H1 (cell line): ENCODE measurements around the gene HDLBP. TPM values are rescaled to one million over a fixed set of nuclear protein-coding genes. Genes with fewer than 3 reads are reported as not detected.

ENCODE experiments used
- CTCF ChIA-PET: fragments of 300-600 bp; sonication (Branson Sonifier 250); formaldehyde crosslinking; loops from one replicate; lab custom pipeline; 2021; ENCODE audit not compliant: partially characterized antibody; lab: Charles Lee
- POLR2A ChIA-PET: fragments of 300-600 bp; sonication (Branson Sonifier 250); formaldehyde crosslinking; loops from one replicate; lab custom pipeline; 2021; ENCODE audit warnings: inconsistent platforms; ENCODE audit not compliant: partially characterized antibody; lab: Charles Lee
- DNase-seq, 2 experiments: peaks; one replicate each; pipeline versions ENCODE4 v3.0.0 to v3.0.0-alpha.2; 2010 to 2022; ENCODE audit warnings: low spot score in 2 of 2, low read depth in 1 of 2, mixed read lengths in 1 of 2
- FAIRE-seq: peaks from 2 replicates; lab custom pipeline; 2011; peaks lifted over from hg19 to GRCh38; lab: Jason Lieb, UNC
- H2AFZ ChIP-seq: 2 replicates; pipeline ENCODE4 v1.8.1; 2012; ENCODE audit warnings: low read length, inconsistent platforms
- H2AK5ac ChIP-seq: 2 replicates; pipeline ENCODE4 v1.6.1; 2013; ENCODE audit warnings: low read depth, low read length
- H2BK120ac ChIP-seq: replicated peaks from 2 replicates; pipeline ENCODE3; 2013; ENCODE audit warnings: low read depth, low read length, inconsistent platforms
- H2BK12ac ChIP-seq: 2 replicates; pipeline ENCODE4 v1.6.1; 2013; ENCODE audit warnings: low read depth, low read length
- H2BK15ac ChIP-seq: 2 replicates; pipeline ENCODE4 v1.6.1; 2013; ENCODE audit warnings: low read length
- H2BK20ac ChIP-seq: 2 replicates; pipeline ENCODE4 v1.6.1; 2013; ENCODE audit warnings: low read length
- H2BK5ac ChIP-seq: 2 replicates; pipeline ENCODE4 v1.6.1; 2013; ENCODE audit warnings: low read depth, low read length
- H3K14ac ChIP-seq: 2 replicates; pipeline ENCODE4 v1.6.1; 2013; ENCODE audit warnings: inconsistent platforms; ENCODE audit not compliant: insufficient read length
- H3K18ac ChIP-seq: 2 replicates; pipeline ENCODE4 v1.6.1; 2013; ENCODE audit warnings: low read length; ENCODE audit errors: extremely low read depth
- H3K23ac ChIP-seq: 2 replicates; pipeline ENCODE4 v1.6.1; 2013; ENCODE audit warnings: inconsistent platforms; ENCODE audit not compliant: insufficient read length
- H3K23me2 ChIP-seq: 2 replicates; pipeline ENCODE4 v1.6.1; 2013; ENCODE audit warnings: low read depth, low read length
- H3K27ac ChIP-seq: 2 replicates; pipeline ENCODE4 v1.6.1; 2011; ENCODE audit warnings: low read depth, low read length, inconsistent platforms
- H3K27me3 ChIP-seq, 4 experiments: replicated peaks in 1 of 4; 1 replicate in 1 of 4; 2 replicates in 3 of 4; pipeline versions ENCODE4 v1.6.1 to v1.8.1; 2011 to 2013; ENCODE audit warnings: low read length in 3 of 4, mild to moderate bottlenecking in 3 of 4, inconsistent platforms in 2 of 4, mixed read lengths in 2 of 4, moderate library complexity in 1 of 4; ENCODE audit not compliant: control insufficient read depth in 3 of 4, insufficient read depth in 3 of 4; ENCODE audit errors: extremely low read depth in 1 of 4
- H3K36me3 ChIP-seq, 4 experiments: 2 replicates each; pipeline versions ENCODE4 v1.6.1 to v1.8.1; 2011 to 2013; ENCODE audit warnings: mild to moderate bottlenecking in 4 of 4, low read length in 3 of 4, moderate library complexity in 2 of 4, control low read depth in 1 of 4, inconsistent platforms in 1 of 4; ENCODE audit not compliant: insufficient read depth in 4 of 4, control insufficient read depth in 2 of 4
- H3K4ac ChIP-seq: replicated peaks from 2 replicates; pipeline ENCODE3; 2013; ENCODE audit warnings: low read length, low read depth, mixed read lengths, inconsistent platforms; ENCODE audit not compliant: insufficient read length
- H3K4me1 ChIP-seq, 4 experiments: replicated peaks in 1 of 4; 1 replicate in 1 of 4; 2 replicates in 3 of 4; pipeline versions ENCODE4 v1.6.1 to v1.8.1; 2011 to 2013; ENCODE audit warnings: low read length in 3 of 4, inconsistent platforms in 2 of 4, mixed read lengths in 1 of 4; ENCODE audit not compliant: insufficient read depth in 4 of 4, control insufficient read depth in 3 of 4
- H3K4me2 ChIP-seq, 2 experiments: 2 replicates each; pipeline versions ENCODE4 v1.6.1 to v1.8.1; 2011 to 2013; ENCODE audit warnings: low read depth in 2 of 2, low read length in 2 of 2, control low read depth in 1 of 2, inconsistent platforms in 1 of 2, mild to moderate bottlenecking in 1 of 2; ENCODE audit not compliant: insufficient read depth in 1 of 2
- H3K4me3 ChIP-seq, 4 experiments: fragments of 200-600, 300-600 bp in 1 of 4; sonication (generic), shearing (Covaris generic), sonication (Bioruptor Twin) in 1 of 4; 2 replicates each; pipeline versions ENCODE4 v1.5.1 to v1.8.1; 2011 to 2016; ENCODE audit warnings: low read length in 4 of 4, low read depth in 3 of 4, control low read depth in 2 of 4, inconsistent platforms in 2 of 4, mild to moderate bottlenecking in 2 of 4, mixed read lengths in 1 of 4, moderate library complexity in 1 of 4; ENCODE audit not compliant: insufficient read depth in 2 of 4; ENCODE audit errors: extremely low read depth in 1 of 4
- H3K56ac ChIP-seq: replicated peaks from 2 replicates; pipeline ENCODE3; 2013; ENCODE audit warnings: low read depth, mild to moderate bottlenecking, mixed read lengths, low read length, inconsistent platforms; ENCODE audit not compliant: insufficient read length
- H3K79me1 ChIP-seq: 2 replicates; pipeline ENCODE4 v1.6.1; 2013; ENCODE audit warnings: low read depth, low read length, control low read depth
- H3K79me2 ChIP-seq, 2 experiments: 2 replicates each; pipeline versions ENCODE4 v1.6.1 to v1.8.1; 2012 to 2013; ENCODE audit warnings: low read length in 2 of 2, mild to moderate bottlenecking in 2 of 2, inconsistent platforms in 1 of 2; ENCODE audit not compliant: insufficient read depth in 2 of 2, control insufficient read depth in 1 of 2
- H3K9ac ChIP-seq, 4 experiments: replicated peaks in 1 of 4; 1 replicate in 1 of 4; 2 replicates in 3 of 4; pipeline versions ENCODE4 v1.6.1 to v1.8.1; 2011 to 2013; ENCODE audit warnings: low read depth in 3 of 4, low read length in 3 of 4, control low read depth in 2 of 4, mild to moderate bottlenecking in 2 of 4, moderate library complexity in 2 of 4, inconsistent platforms in 1 of 4; ENCODE audit errors: extremely low read depth in 1 of 4
- H3K9me3 ChIP-seq, 2 experiments: 2 replicates each; pipeline versions ENCODE4 v1.6.1 to v1.8.1; 2012 to 2013; ENCODE audit warnings: mild to moderate bottlenecking in 2 of 2, moderate library complexity in 2 of 2, control low read depth in 1 of 2, inconsistent platforms in 1 of 2, low read depth in 1 of 2, low read length in 1 of 2, mixed read lengths in 1 of 2; ENCODE audit not compliant: insufficient read depth in 2 of 2
- H4K20me1 ChIP-seq, 2 experiments: replicated peaks in 1 of 2; 2 replicates each; pipeline versions ENCODE3 to v1.8.1; 2011 to 2013; ENCODE audit warnings: inconsistent platforms in 2 of 2, low read length in 2 of 2, mild to moderate bottlenecking in 1 of 2; ENCODE audit not compliant: insufficient read depth in 2 of 2, control insufficient read depth in 1 of 2
- H4K5ac ChIP-seq: 2 replicates; pipeline ENCODE4 v1.6.1; 2013; ENCODE audit warnings: low read length, low read depth, mixed read lengths, inconsistent platforms; ENCODE audit not compliant: insufficient read length
- H4K8ac ChIP-seq: 2 replicates; pipeline ENCODE4 v1.8.0; 2013; ENCODE audit warnings: mild to moderate bottlenecking, moderate library complexity, low read length, inconsistent platforms; ENCODE audit not compliant: insufficient read depth; ENCODE audit errors: extremely low read depth
- H4K91ac ChIP-seq: replicated peaks from 2 replicates; pipeline ENCODE3; 2013; ENCODE audit warnings: low read length, mixed read lengths, inconsistent platforms; ENCODE audit not compliant: insufficient read length
- E2F6 ChIP-seq: IDR thresholded peaks from 2 replicates; pipeline ENCODE4 v1.6.1; 2012; ENCODE audit warnings: inconsistent platforms
- HDAC2 ChIP-seq, 2 experiments: fragments of 300-600 bp in 1 of 2; sonication (generic) in 1 of 2; IDR thresholded peaks; 2 replicates each; pipeline ENCODE4 v1.6.1; 2011 to 2012; ENCODE audit warnings: low read depth in 2 of 2, low read length in 2 of 2, mild to moderate bottlenecking in 2 of 2, moderate library complexity in 2 of 2, borderline replicate concordance in 1 of 2, inconsistent platforms in 1 of 2
- MAX ChIP-seq: IDR thresholded peaks from 2 replicates; pipeline ENCODE4 v1.6.1; 2012; ENCODE audit warnings: inconsistent platforms
- RAD21 ChIP-seq, 2 experiments: IDR thresholded peaks in 1 of 2; conservative IDR thresholded peaks in 1 of 2; 2 replicates each; pipeline ENCODE4 v1.6.1; 2011; ENCODE audit warnings: low read depth in 2 of 2, low read length in 2 of 2, improper control_type of control experiment in 1 of 2, inconsistent platforms in 1 of 2, mild to moderate bottlenecking in 1 of 2, moderate library complexity in 1 of 2
- RBBP5 ChIP-seq: IDR thresholded peaks from 2 replicates; pipeline ENCODE4 v1.7.1; 2012; ENCODE audit warnings: low read depth, mild to moderate bottlenecking, inconsistent platforms, low read length, moderate library complexity, borderline replicate concordance
- RFX5 ChIP-seq: IDR thresholded peaks from 2 replicates; pipeline ENCODE4 v1.6.1; 2011; ENCODE audit warnings: low read depth, low read length, improper control_type of control experiment, borderline replicate concordance
- WGBS, 2 experiments: shearing (Covaris generic) in 1 of 2; methylation state at CpG; one replicate each; pipeline versions ENCODE4 v1.1.6 to v1.1.7; 2013 to 2015; ENCODE audit warnings: low lambda C conversion rate in 2 of 2, mixed read lengths in 2 of 2, inconsistent platforms in 1 of 2, low coverage in 1 of 2, missing lambda C conversion rate in 1 of 2; ENCODE audit not compliant: insufficient replicate concordance in 2 of 2, insufficient coverage in 1 of 2, insufficient read length in 1 of 2; ENCODE audit errors: extremely low coverage in 1 of 2, missing lambda C conversion rate in 1 of 2; 5-methylcytosine and 5-hydroxymethylcytosine counted together
- polyA plus RNA-seq, 7 experiments: library from polyadenylated mRNA; depleted of rRNA in 3 of 7; stranded (reverse) in 5 of 7; unstranded in 2 of 7; fragments of >200 nt in 5 of 7; fragments of 200-250 nt in 2 of 7; gene quantifications; 1 replicate in 5 of 7; 2 replicates in 1 of 7; 4 replicates in 1 of 7; pipeline versions ENCODE4 v1.2.1 to v1.2.3, GENCODE V29; 2011 to 2013; ENCODE audit warnings: missing spikeins in 2 of 7, mixed read lengths in 2 of 7
- total RNA-seq: library from RNA; stranded (reverse); fragmentation: NEBNext Ultra II Directional; extraction: Animal tissue kit (Norgen Biotek cat#: 25700); gene quantifications from 2 replicates; pipeline ENCODE4 v1.2.1, GENCODE V29; 2021

Gene HDLBP
- total and polyA plus RNA-seq, 2 of the 8 experiments (the other 6 are each of a cell fraction or from before 2014, with no cell fraction given), result 185 to 360 TPM

GRCh38 chr2:241289053-241289452 is 26.4 kb downstream of the HDLBP start:
- H2BK15ac ChIP-seq, result no peak overlapping the region
- H3K56ac ChIP-seq, result no peak overlapping the region
- no peaks in the 10 kb centered on the region for H3K9me3 ChIP-seq
- H2AK5ac ChIP-seq, result no peak overlapping the region
- H4K91ac ChIP-seq, result no peak overlapping the region
- H3K9ac ChIP-seq, result no peak overlapping the region; a peak in 1 of 7 replicates
- no peaks in the 10 kb centered on the region for H3K36me3 ChIP-seq
- no peak overlapping the region for H3K4ac ChIP-seq
- CTCF ChIA-PET, result interaction anchor here (1.0 to 2.6 kb wide), 4 partner anchors 9 to 332 kb away, joined by 3 to 9 read pairs (median 6); no protein-coding TSS in a partner anchor
- peaks cover 21% of the 10 kb centered on the region for H3K79me1 ChIP-seq
- FAIRE-seq (no peak), DNase-seq (no peak)
- no peak overlapping the region for H4K5ac ChIP-seq
- H3K79me2 ChIP-seq, result peaks cover 12 to 93% of the 10 kb centered on the region in 2 experiments
- POLR2A ChIA-PET, result interaction anchor here (1.4 kb wide), 1 partner anchor 26 kb away, joined by 6 read pairs; the partner anchor contains the start of genes HDLBP and SEPTIN2
- H3K27me3 ChIP-seq, result no peaks in the 10 kb centered on the region
- no peak overlapping the region for H2BK20ac ChIP-seq
- WGBS, 2 experiments, result 92% methylated on average over 4 of the region's 4 CpGs; no CpG with 5 or more reads in 1 of the 2 experiments
- H2AFZ ChIP-seq, result no peak overlapping the region
- H4K8ac ChIP-seq, result no peak overlapping the region
- no peak overlapping the region for H2BK12ac ChIP-seq
- H2BK120ac ChIP-seq, result no peak overlapping the region
- H3K4me3 ChIP-seq, result no peak overlapping the region
- H3K23ac ChIP-seq, result no peak overlapping the region
- no peak overlapping the region for H3K14ac ChIP-seq
- H3K23me2 ChIP-seq, result no peaks in the 10 kb centered on the region
- no peak overlapping the region for H2BK5ac ChIP-seq
- H4K20me1 ChIP-seq, result peaks cover 7 to 18% of the 10 kb centered on the region in 2 experiments
- H3K4me2 ChIP-seq, result no peak overlapping the region
- H3K4me1 ChIP-seq, result peaks cover 0 to 2% (median 0%) of the 10 kb centered on the region in 4 experiments; a peak in 2 of 7 replicates
- TF ChIP-seq HDAC2 (IDR thresholded peaks at IDR 0.05; ENCODE audit: borderline replicate concordance in 1 of 2, low read depth in 2 of 2, low read length in 2 of 2) (no peak), RAD21 (IDR thresholded peaks at IDR 0.05 in 1 of 2, conservative IDR thresholded peaks at IDR 0.05 in 1 of 2; ENCODE audit: low read depth in 2 of 2, low read length in 2 of 2) (no peak), RBBP5 (no peak), MAX (no peak), E2F6 (no peak), RFX5 (no peak)
- H3K27ac ChIP-seq, result no peak overlapping the region
- H3K18ac ChIP-seq, result no peak overlapping the region
